MM.1S (cell line): ENCODE measurements around the gene DCBLD1.

Experiments used
- DNase-seq: peaks from one replicate; pipeline ENCODE4 v3.0.0-alpha.2; 2015
- H2AFZ ChIP-seq: fragments of 300-600 bp; sonication (generic); 2 replicates; pipeline ENCODE4 v1.6.0; 2016; ENCODE audit warnings: antibody characterized with exemption, low read length
- H3F3A ChIP-seq: fragments of 300-600 bp; sonication (generic); 2 replicates; pipeline ENCODE4 v1.6.1; 2016; ENCODE audit warnings: mild to moderate bottlenecking, antibody characterized with exemption, low read length, moderate library complexity, mixed read lengths; ENCODE audit not compliant: insufficient read depth
- H3K27ac ChIP-seq: fragments of 300-600 bp; sonication (generic); 2 replicates; pipeline ENCODE4 v1.5.1; 2016; ENCODE audit warnings: mild to moderate bottlenecking, low read length
- H3K27me3 ChIP-seq: fragments of 300-600 bp; sonication (generic); replicated peaks from 2 replicates; pipeline ENCODE4 v1.6.0; 2016; ENCODE audit warnings: low read length; ENCODE audit not compliant: insufficient read depth
- H3K36me3 ChIP-seq: fragments of 300-600 bp; sonication (generic); replicated peaks from 2 replicates; pipeline ENCODE4 v1.6.1; 2016; ENCODE audit warnings: mild to moderate bottlenecking, low read length, mixed read lengths; ENCODE audit not compliant: insufficient read depth
- H3K4me1 ChIP-seq: fragments of 300-600 bp; sonication (generic); 2 replicates; pipeline ENCODE4 v1.6.1; 2016; ENCODE audit warnings: low read length, mixed read lengths
- H3K4me2 ChIP-seq: fragments of 300-600 bp; sonication (generic); 2 replicates; pipeline ENCODE4 v1.6.0; 2016; ENCODE audit warnings: low read depth, low read length
- H3K4me3 ChIP-seq: fragments of 300-600 bp; sonication (generic); 2 replicates; pipeline ENCODE4 v1.5.1; 2016; ENCODE audit warnings: low read length, mixed read lengths
- H3K79me2 ChIP-seq: fragments of 300-600 bp; sonication (generic); 2 replicates; pipeline ENCODE4 v1.6.1; 2016; ENCODE audit warnings: mixed run types, low read length, mixed read lengths
- H3K9ac ChIP-seq: fragments of 300-600 bp; sonication (generic); 2 replicates; pipeline ENCODE4 v1.6.1; 2016; ENCODE audit warnings: low read length, mixed read lengths
- H3K9me2 ChIP-seq: fragments of 300-600 bp; sonication (generic); replicated peaks from 2 replicates; pipeline ENCODE4 v1.6.1; 2016; ENCODE audit warnings: mild to moderate bottlenecking, low read length, mixed read lengths; ENCODE audit not compliant: insufficient read depth
- H3K9me3 ChIP-seq: fragments of 300-600 bp; sonication (generic); replicated peaks from 2 replicates; pipeline ENCODE4 v1.6.1; 2016; ENCODE audit warnings: mild to moderate bottlenecking, low read length, mixed read lengths; ENCODE audit not compliant: insufficient read depth
- H4K20me1 ChIP-seq: fragments of 300-600 bp; sonication (generic); 2 replicates; pipeline ENCODE4 v1.6.1; 2016; ENCODE audit warnings: mild to moderate bottlenecking, low read length, moderate library complexity, mixed read lengths; ENCODE audit not compliant: insufficient read depth
- CTCF ChIP-seq: fragments of 300-600 bp; sonication (generic); IDR thresholded peaks from 2 replicates; pipeline ENCODE4 v1.5.1; 2016; ENCODE audit warnings: antibody characterized with exemption, low read length, mixed read lengths
- EZH2 ChIP-seq: fragments of 300-600 bp; sonication (generic); optimal IDR thresholded peaks from 2 replicates; pipeline ENCODE3; 2017; ENCODE audit warnings: low read depth, mild to moderate bottlenecking, antibody characterized with exemption, low read length, mixed read lengths
- EZH2phosphoT487 ChIP-seq: fragments of 300-600 bp; sonication (generic); IDR thresholded peaks from 2 replicates; pipeline ENCODE4 v1.6.1; 2018; ENCODE audit warnings: antibody characterized with exemption, low read length

DCBLD1 gene

GRCh38 chr6:117585647-117586046 is 103.2 kb downstream of the DCBLD1 start:
- Histone ChIP-seq H3K27ac (no peak overlapping the region), H3K4me3 (no peak overlapping the region), H3F3A (no peaks in the 10 kb centered on the region), H3K9me3 (no peaks in the 10 kb centered on the region), H3K9ac (no peak overlapping the region), H3K9me2 (no peaks in the 10 kb centered on the region), H3K36me3 (no peaks in the 10 kb centered on the region; the same call in 1 of the 2 replicates), H3K4me1 (no peaks in the 10 kb centered on the region), H3K27me3 (no peaks in the 10 kb centered on the region), H2AFZ (no peak overlapping the region), H4K20me1 (no peaks in the 10 kb centered on the region), H3K4me2 (no peak overlapping the region), H3K79me2 (peaks cover 78% of the 10 kb centered on the region)
- TF ChIP-seq CTCF, result no peak
- TF ChIP-seq EZH2, result no peak
- TF ChIP-seq EZH2phosphoT487, result no peak
- DNase-seq, result no peak

- DNase-seq, result no peak
- Histone ChIP-seq H3K9me2 (no peaks in the 10 kb centered on the region), H3K27me3 (no peaks in the 10 kb centered on the region), H3K9me3 (no peaks in the 10 kb centered on the region), H3K79me2 (peaks cover 81% of the 10 kb centered on the region), H3K36me3 (no peaks in the 10 kb centered on the region; the same call in 1 of the 2 replicates), H3K27ac (no peak overlapping the region), H3K4me3 (no peak overlapping the region), H4K20me1 (no peaks in the 10 kb centered on the region), H3F3A (no peaks in the 10 kb centered on the region), H3K4me2 (no peak overlapping the region), H2AFZ (no peak overlapping the region), H3K9ac (no peak overlapping the region), H3K4me1 (no peaks in the 10 kb centered on the region)
- TF ChIP-seq EZH2phosphoT487, result no peak
- no peak for TF ChIP-seq CTCF
- no peak for TF ChIP-seq EZH2
Measured at GRCh38 chr6:117590447-117590846, 108.0 kb downstream of the DCBLD1 start.

- Histone ChIP-seq H4K20me1 (no peaks in the 10 kb centered on the region), H3K27me3 (no peaks in the 10 kb centered on the region), H3K4me2 (no peak overlapping the region), H2AFZ (no peak overlapping the region), H3F3A (no peaks in the 10 kb centered on the region), H3K4me1 (no peaks in the 10 kb centered on the region), H3K9me3 (no peaks in the 10 kb centered on the region), H3K4me3 (no peak overlapping the region), H3K9ac (no peak overlapping the region), H3K36me3 (no peaks in the 10 kb centered on the region; the same call in 1 of the 2 replicates), H3K9me2 (no peaks in the 10 kb centered on the region), H3K27ac (no peak overlapping the region), H3K79me2 (peaks cover 84% of the 10 kb centered on the region)
- DNase-seq, result no peak
- no peak for TF ChIP-seq EZH2phosphoT487
- no peak for TF ChIP-seq CTCF
- TF ChIP-seq EZH2, result no peak
Measured at GRCh38 chr6:117591405-117591804, 108.9 kb downstream of the DCBLD1 start.
